Choroid plexus epithelial cell (primary cell): ENCODE measurements around the gene ACSL4.
A peak's percentile ranks its signal among the peaks of the same experiment; 100 is the strongest.
"Not testable (repeated sequence)": the region's sequence is repeated elsewhere in the genome, so short reads cannot be mapped to it uniquely, and the experiment has no call there.

ENCODE experiments used
- DNase-seq: peaks from one replicate; pipeline ENCODE4 v3.0.0-alpha.2; 2010; ENCODE audit warnings: low read depth
- H3K4me3 ChIP-seq: 2 replicates; pipeline ENCODE4 v1.5.1; 2011; ENCODE audit warnings: low read depth, mild to moderate bottlenecking, control low read depth, low read length, moderate library complexity
- CTCF ChIP-seq: conservative IDR thresholded peaks from 2 replicates; pipeline ENCODE4 v1.5.1; 2011; ENCODE audit warnings: low read depth, mild to moderate bottlenecking, control low read depth, inconsistent platforms, low read length, moderate library complexity

ACSL4 gene

GRCh38 chrX:109679820-109680219 is 53.2 kb downstream of the ACSL4 start:
- no peak for TF ChIP-seq CTCF
- peak; percentile 80 for DNase-seq
- H3K4me3 ChIP-seq = no peak overlapping the region

GRCh38 chrX:109672239-109672638 is 60.8 kb downstream of the ACSL4 start:
- TF ChIP-seq CTCF = no peak
- no peak overlapping the region for H3K4me3 ChIP-seq

GRCh38 chrX:109671170-109671569 is 61.9 kb downstream of the ACSL4 start:
- not testable (repeated sequence) for H3K4me3 ChIP-seq, DNase-seq

More at GRCh38 chrX:109672239-109672638, 60.8 kb downstream of the ACSL4 start:
- DNase-seq = no peak

GRCh38 chrX:109667986-109668385 is 65.1 kb downstream of the ACSL4 start:
- no peak overlapping the region for H3K4me3 ChIP-seq
- no peak for DNase-seq
- TF ChIP-seq CTCF = no peak

GRCh38 chrX:109660435-109661143 is 72.5 kb downstream of the ACSL4 start:
- TF ChIP-seq CTCF = no peak
- DNase-seq = peak; percentile 41
- no peak overlapping the region for H3K4me3 ChIP-seq

GRCh38 chrX:109658391-109658790 is 74.7 kb downstream of the ACSL4 start:
- no peak overlapping the region for H3K4me3 ChIP-seq
- no peak for TF ChIP-seq CTCF
- no peak for DNase-seq

GRCh38 chrX:109657364-109657763 is 75.7 kb downstream of the ACSL4 start:
- not testable (repeated sequence) for H3K4me3 ChIP-seq, DNase-seq

- no peak for TF ChIP-seq CTCF
- DNase-seq = no peak
- no peak overlapping the region for H3K4me3 ChIP-seq
Measured at GRCh38 chrX:109656774-109657173, 76.3 kb downstream of the ACSL4 start.
